Non-pigmented ciliary epithelial cell (primary cell): ENCODE data around the gene GRK5.

Experiments
- DNase-seq: peaks from one replicate; pipeline ENCODE4 v3.0.0-alpha.2; 2010; ENCODE audit warnings: low read depth

The GRK5 gene

DNA sequence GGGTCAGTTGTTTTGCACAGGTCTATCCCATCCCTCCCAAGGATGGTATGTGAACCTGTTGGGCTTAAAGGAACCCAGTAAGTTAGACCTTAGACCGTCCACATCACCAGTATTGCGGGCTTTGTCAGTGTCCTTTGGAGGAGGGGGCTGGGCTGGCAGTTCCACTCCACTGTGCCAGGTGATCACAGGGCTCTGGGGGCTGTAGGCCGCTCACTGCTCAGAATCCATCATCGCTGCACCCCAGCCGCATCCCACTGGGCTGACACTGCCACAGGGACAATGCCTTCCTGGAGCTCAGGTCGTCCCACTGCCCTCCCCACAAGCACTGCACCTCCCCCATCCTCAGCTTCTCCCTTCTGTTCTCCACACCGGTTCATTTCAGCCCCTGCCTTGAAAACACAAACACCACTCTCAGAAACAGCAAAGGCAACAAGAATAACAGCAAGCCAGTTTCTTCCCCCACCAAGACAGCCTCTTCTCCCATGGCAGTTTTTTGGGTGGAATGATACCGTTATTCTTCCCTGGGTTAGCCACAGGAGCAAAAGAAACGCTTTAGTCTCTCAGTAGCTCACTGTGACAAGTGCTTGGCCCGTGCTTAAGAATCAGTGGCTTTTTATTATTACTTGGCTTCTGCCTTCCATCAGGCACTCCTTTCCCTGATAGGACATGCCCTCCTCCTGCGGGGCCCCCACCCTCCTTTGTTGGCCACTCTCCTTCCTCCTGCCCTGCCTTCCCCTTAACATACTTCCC lies 111.2 kb downstream of the GRK5 start:
- no peak for DNase-seq

- DNase-seq: no peak
Measured at GRCh38 chr10:119319161-119319919, 112.0 kb downstream of the GRK5 start.

DNA sequence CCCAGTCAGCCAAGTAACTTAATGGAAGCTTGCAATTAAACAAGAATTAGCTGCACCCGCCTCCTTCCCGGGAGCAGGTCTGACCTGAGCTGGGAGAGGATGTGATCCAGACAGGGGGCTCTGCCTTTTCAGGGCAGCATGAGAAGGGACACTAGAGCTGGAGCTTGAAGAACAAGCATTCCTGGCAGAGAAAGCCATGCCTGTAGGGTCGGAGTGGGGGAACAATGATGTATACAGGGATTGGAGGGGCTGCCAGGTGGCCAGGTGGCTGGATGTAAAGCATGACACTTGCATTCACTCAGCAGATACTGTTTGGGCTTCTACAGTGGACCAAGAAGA lies 112.5 kb downstream of the GRK5 start:
- DNase-seq: no peak

DNA sequence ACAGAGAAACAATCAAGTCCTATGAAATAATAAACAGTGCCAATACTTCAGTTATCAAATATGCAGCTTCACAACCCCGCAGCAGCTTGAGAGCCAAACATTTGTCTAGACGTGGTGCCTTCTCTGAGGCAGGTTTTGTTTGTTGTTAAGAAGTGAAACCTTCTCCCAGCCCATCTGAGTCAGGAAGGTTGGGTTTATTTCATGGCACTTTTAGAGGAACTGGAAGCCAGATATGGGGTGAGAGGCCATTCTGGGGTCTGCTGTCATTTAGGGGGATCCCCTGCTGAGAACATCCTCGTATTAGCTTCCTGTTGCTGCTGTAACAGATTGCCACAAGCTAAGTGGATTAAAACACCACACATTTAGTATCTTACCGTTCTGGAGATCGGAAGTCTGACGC lies 113.6 kb downstream of the GRK5 start:
- DNase-seq: no peak

- no peak for DNase-seq
Measured at GRCh38 chr10:119323085-119324016, 116.0 kb downstream of the GRK5 start.

DNA sequence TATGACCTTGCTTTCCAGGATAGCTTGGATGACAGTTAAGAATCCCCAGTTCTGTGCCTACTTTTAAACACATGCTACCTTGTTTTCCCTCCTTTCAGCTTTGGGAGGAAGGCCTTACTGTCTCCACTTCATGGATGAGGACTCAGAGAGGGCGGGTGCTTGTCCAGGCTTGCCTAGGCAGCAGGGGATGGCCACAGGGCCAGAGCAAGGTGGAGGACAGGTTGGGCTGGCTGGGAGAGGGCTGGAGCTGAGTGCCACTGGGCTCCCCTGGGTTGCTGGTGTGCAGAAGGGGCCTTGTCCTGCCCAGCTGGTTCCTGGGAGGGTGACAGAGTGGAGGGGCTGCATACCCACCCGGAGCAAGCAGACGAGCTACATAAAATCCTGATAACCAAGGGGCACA lies 117.8 kb downstream of the GRK5 start:
- no peak for DNase-seq

DNA sequence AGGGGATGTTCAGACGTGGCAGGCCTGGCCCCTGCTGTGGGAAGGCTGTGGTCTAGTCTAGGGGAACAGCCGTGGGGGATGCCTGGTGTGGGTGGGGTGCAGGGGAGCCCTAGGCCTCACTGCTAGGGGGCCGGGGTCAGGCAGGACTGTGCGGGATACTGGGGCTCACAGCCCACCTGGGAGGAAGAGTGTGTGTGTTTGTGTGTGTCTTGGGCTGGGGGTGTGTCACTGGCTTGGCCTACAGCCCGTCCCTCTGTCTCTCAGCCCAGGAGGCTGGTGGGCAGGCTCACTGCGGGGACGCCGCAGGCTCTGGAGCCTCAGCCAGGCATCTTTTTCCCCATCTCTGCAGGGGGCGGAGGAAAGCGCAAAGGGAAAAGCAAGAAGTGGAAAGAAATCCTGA lies 118.8 kb downstream of the GRK5 start:
- no peak for DNase-seq

GRCh38 chr10:119327096-119327745 lies 119.8 kb downstream of the GRK5 start:
- DNase-seq: no peak

DNA sequence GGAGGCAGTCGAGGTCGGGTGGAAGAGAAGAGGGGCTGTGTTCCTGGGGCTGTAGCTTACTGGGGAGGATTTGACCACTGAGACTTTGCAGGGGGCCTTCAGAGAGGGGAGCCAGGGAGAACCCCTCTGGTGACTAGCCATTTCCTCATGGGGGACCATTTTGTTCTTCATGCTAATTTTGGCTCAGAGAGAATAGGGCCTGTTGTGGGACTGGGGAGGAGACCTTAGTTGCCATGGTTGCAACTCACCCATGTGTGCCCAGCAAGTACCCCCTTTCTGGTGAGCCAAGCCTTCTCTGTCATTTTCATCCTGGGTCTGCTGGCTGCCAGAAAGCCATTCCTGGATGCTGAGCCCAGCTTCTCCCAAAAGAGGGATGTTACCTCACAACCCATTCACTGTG lies 120.9 kb downstream of the GRK5 start:
- DNase-seq: no peak

DNA sequence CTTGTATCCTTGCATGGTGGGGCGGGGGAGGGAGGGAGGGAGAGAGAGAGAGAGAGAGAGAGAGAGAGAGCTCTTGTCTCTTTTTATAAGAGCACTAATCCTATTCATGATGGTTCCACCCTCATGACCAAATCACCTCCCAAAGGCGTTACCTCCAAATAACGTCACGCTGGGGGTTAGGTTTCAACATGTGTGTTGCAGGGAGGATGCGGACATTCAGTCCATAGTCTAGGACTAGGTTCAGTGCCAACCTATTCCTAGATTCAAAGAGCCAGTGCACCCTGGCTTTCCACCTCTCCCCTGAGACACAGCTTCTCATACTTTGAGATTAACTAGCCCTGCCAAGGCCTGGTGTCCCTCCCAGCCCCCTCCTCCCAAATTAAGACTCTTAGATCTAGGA lies 123.0 kb downstream of the GRK5 start:
- no peak for DNase-seq

DNA sequence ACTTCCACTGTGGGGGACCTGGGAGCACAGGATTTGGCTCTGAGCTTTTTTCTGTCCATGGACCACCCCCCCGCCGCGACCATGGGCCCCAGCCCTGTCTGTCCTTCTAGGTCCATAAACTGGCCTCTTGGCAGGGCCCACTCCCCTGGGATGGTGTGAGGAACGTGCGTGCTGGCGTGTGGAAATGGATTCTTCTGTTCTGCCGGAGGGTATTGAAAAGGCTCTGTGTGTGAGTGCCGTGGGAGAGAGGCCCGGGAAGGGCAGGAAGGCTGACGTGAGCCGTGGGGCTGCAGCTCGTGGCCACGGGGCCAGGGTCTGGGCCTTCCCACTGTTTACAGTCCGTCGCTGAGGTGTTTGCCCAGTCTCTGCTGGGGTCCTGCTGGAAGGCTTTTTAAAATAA lies 123.7 kb downstream of the GRK5 start:
- no peak for DNase-seq

DNA sequence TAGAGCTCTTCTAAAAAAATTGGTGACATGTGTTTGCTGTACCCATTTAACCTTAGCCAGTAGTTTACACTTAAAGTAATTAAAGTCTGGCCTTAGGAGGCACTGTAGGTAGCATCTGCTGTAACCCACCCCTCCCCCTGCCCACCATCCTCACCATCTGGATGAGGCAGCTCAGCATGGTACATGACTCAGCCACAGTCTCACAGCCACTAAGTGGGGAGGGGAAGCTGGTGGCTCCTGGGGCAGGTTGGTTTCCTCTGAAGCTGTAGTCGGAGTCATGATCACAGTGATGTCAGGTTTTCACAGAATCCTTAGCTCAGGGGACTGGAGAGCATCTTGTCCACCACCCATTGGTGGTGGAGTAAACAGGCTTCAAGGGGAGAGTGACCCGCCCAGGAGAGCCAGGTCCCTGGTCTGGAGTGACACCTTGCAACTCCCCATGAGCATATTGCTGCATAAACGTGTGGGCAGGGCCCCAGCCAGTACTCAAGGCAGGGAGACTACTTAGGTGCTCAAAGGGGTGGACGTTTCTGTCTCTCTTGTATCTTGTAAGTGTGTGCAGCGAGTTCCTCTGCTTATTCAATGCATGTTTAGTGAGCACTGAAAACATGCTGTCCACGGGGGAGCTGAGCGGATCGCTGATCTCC lies 125.9 kb downstream of the GRK5 start:
- DNase-seq: no peak

DNA sequence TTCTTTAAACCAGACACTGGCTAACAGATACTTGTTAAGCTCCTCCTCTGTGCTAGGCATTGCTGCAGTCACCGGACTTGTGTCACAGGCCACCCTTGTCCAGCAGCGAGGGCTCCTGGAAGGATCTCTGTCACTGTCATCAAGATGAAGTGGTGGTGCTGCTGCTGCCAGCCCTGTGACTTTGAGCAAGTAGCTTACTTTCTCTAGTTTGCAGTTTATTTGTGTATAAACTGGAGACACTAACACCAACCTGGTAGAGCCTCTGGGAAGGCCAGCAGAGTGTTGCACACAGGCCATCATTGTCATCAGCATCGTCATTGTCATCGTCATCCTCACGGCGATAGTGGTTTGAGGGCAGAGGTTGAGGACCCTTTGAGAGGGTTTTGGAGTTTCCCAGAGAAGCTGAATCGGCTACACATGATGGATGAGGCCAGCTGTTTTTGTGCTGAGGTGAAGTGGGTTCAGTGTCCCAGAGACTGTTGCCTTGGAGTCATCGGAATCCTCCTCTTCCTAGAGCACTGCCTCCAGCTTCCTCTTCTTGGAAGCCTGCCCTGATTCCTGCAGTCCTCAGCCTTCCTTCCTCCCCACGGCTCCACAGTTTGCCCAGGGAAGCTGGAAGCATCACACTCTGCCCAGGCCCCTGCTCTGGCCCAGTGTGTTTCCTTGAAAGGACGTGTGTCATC lies 128.4 kb downstream of the GRK5 start:
- no peak for DNase-seq

GRCh38 chr10:119336599-119336998 lies 129.2 kb downstream of the GRK5 start:
- no peak for DNase-seq

DNA sequence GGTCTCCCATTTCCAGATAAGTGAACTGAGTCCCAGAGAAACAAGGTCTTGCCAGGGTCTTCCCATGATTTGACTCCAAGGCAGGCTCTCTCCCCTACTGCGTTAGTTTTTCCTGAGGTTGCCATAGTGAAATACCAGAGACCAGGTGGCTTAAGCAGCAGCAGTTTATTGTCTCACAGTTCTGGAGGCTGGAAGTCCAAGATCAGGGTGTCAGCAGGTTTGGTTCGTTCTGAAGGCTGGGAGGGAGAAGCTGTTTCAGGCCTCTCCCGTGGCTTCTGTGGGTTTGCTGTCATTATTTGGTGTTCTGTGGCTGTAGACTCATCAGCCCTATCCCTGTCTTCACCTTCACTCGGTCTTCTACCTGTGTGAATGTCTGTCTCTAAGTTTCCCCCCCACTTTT lies 129.9 kb downstream of the GRK5 start:
- DNase-seq: no peak

DNA sequence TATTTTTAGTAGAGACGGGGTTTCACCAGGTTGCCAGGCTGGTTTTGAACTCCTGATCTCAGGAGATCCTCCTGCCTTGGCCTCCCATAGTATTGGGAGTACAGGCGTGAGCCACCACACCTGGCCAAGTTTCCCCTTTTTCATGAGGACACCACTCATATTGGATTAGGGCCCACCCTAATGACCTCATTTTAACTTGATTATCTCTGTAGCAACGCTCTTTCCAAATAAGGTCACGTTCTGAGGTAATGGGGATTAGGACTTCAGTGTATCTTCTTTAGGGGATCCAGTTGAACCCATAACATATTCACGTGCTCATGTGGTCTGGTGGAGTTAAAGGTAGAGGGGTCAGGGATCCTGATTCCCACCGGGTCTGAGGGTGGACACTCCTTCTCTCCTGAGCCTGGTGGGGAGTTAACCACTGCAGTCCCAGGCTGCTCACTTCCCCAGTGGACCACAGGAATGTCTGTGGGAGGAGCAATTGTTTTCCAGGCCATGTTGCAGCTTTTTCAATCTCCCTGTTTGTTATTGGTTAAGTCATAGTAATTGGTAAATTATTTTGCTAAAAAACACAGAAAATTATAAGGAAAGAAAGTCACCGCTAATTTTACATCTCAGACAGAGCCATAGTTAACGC lies 130.5 kb downstream of the GRK5 start:
- DNase-seq: peak; percentile 56

GRCh38 chr10:119339109-119339508 lies 131.7 kb downstream of the GRK5 start:
- no peak for DNase-seq

GRCh38 chr10:119340893-119341458 lies 133.6 kb downstream of the GRK5 start:
- no peak for DNase-seq

- DNase-seq: no peak
Measured at GRCh38 chr10:119341459-119342301, 134.3 kb downstream of the GRK5 start.
